H1 (cell line): ENCODE results near the gene SEMA4C.

Experiments used
- CTCF ChIP-seq, 3 experiments: IDR thresholded peaks; 1 replicate in 2 of 3; 2 replicates in 1 of 3; pipeline versions ENCODE4 v1.5.1 to v1.6.1; 2011; ENCODE audit warnings: low read length in 3 of 3, mild to moderate bottlenecking in 3 of 3, inconsistent platforms in 2 of 3, low read depth in 1 of 3, moderate library complexity in 1 of 3; ENCODE audit not compliant: insufficient read depth in 1 of 3; ENCODE audit errors: control extremely low read depth in 1 of 3
- EGR1 ChIP-seq: IDR thresholded peaks from 2 replicates; pipeline ENCODE4 v1.6.1; 2011; ENCODE audit warnings: low read depth, low read length, borderline replicate concordance
- EP300 ChIP-seq, 2 experiments: IDR thresholded peaks; 1 replicate in 1 of 2; 2 replicates in 1 of 2; pipeline ENCODE4 v1.6.1; 2011 to 2012; ENCODE audit warnings: low read depth in 2 of 2, low read length in 2 of 2, mild to moderate bottlenecking in 2 of 2, borderline replicate concordance in 1 of 2, inconsistent platforms in 1 of 2, moderate library complexity in 1 of 2
- EZH2 ChIP-seq: fragments of 200-600 bp; sonication (generic); IDR thresholded peaks from 2 replicates; pipeline ENCODE4 v1.7.1; 2012; ENCODE audit warnings: low read depth, mild to moderate bottlenecking, moderate library complexity, low read length, inconsistent platforms; ENCODE audit not compliant: severe bottlenecking
- HDAC6 ChIP-seq: IDR thresholded peaks from one replicate; pipeline ENCODE4 v1.7.1; 2012; ENCODE audit warnings: low read depth, mild to moderate bottlenecking, inconsistent platforms, low read length, moderate library complexity
- JUND ChIP-seq: IDR thresholded peaks from 2 replicates; pipeline ENCODE4 v1.6.1; 2011; ENCODE audit warnings: mild to moderate bottlenecking, improper control_type of control experiment, low read length
- MAX ChIP-seq: IDR thresholded peaks from 2 replicates; pipeline ENCODE4 v1.6.1; 2012; ENCODE audit warnings: inconsistent platforms
- NRF1 ChIP-seq: IDR thresholded peaks from 2 replicates; pipeline ENCODE4 v1.6.1; 2011; ENCODE audit warnings: mild to moderate bottlenecking, low read depth, low read length, improper control_type of control experiment
- PHF8 ChIP-seq: fragments of 200-600 bp; sonication (generic); conservative IDR thresholded peaks from 2 replicates; pipeline ENCODE4 v1.7.1; 2012; ENCODE audit warnings: low read depth, mild to moderate bottlenecking, inconsistent platforms, low read length, moderate library complexity
- POLR2A ChIP-seq, 2 experiments: IDR thresholded peaks; 1 replicate in 1 of 2; 2 replicates in 1 of 2; pipeline ENCODE4 v1.6.1; 2011; ENCODE audit warnings: low read depth in 2 of 2, low read length in 2 of 2, mild to moderate bottlenecking in 2 of 2; ENCODE audit errors: control extremely low read depth in 1 of 2
- POLR2AphosphoS5 ChIP-seq: IDR thresholded peaks from 2 replicates; pipeline ENCODE4 v1.6.1; 2011; ENCODE audit warnings: low read depth, low read length
- SAP30 ChIP-seq: fragments of 300-600 bp; sonication (generic); IDR thresholded peaks from 2 replicates; pipeline ENCODE4 v1.7.1; 2012; ENCODE audit warnings: low read length, moderate library complexity, mild to moderate bottlenecking, inconsistent platforms; ENCODE audit not compliant: insufficient read depth, insufficient replicate concordance
- SP2 ChIP-seq: IDR thresholded peaks from 2 replicates; pipeline ENCODE4 v1.6.1; 2012; ENCODE audit warnings: mild to moderate bottlenecking, low read length, inconsistent platforms
- TAF1 ChIP-seq: IDR thresholded peaks from 2 replicates; pipeline ENCODE4 v1.6.1; 2011; ENCODE audit warnings: mild to moderate bottlenecking, low read depth, low read length

- TF ChIP-seq CTCF (IDR thresholded peaks at IDR 0.05; ENCODE audit: control extremely low read depth in 1 of 3, insufficient read depth in 1 of 3, low read depth in 1 of 3, low read length in 3 of 3) (no peak), HDAC6 (no peak), SAP30 (no peak), POLR2AphosphoS5 (no peak), EP300 (IDR thresholded peaks at IDR 0.05; ENCODE audit: borderline replicate concordance in 1 of 2, low read depth in 2 of 2, low read length in 2 of 2) (no peak), EZH2 (no peak), TAF1 (no peak), MAX (no peak), JUND (no peak), POLR2A (IDR thresholded peaks at IDR 0.05; ENCODE audit: control extremely low read depth in 1 of 2, low read depth in 2 of 2, low read length in 2 of 2) (no peak), EGR1 (no peak), SP2 (no peak), PHF8 (no peak), NRF1 (no peak)
These were observed 26.2 kb downstream of the SEMA4C start, which contains the start of gene ANKRD23 for GRCh38 chr2:96843538-96844268.
